HepG2 (cell line): Measurements from ENCODE around the gene ACSF3. TPM values are rescaled to one million over a fixed set of nuclear protein-coding genes. Genes with fewer than 3 reads are reported as not detected.

Experiments
- ATAC-seq: fragments of 200-7000 bp; cut with Tn5 transposase; 3 replicates; pipeline ENCODE4 v1.9.1; 2020; ENCODE audit warnings: mild to moderate bottlenecking, moderate library complexity
- BruUV-seq: library from RNA; stranded (reverse); fragments of 400-500 nt; replicated peaks from 2 replicates; lab custom pipeline; 2021; lab: Mats Ljungman, UMichigan
- CTCF ChIA-PET: fragments of 300-600 bp; formaldehyde crosslinking; extraction: SDS; loops from one replicate; lab custom pipeline; 2021; ENCODE audit warnings: low total read pairs, inconsistent platforms, low intra/inter-chr PET ratio; lab: Yijun Ruan, JAX
- POLR2A ChIA-PET: fragments of 350-600 bp; sonication (Branson Sonifier 250); formaldehyde crosslinking; loops from one replicate; lab custom pipeline; 2020; ENCODE audit warnings: antibody characterized with exemption, inconsistent platforms; lab: Yijun Ruan, JAX
- DNase-seq: peaks from one replicate; pipeline ENCODE4 v3.0.0-alpha.2; 2015; ENCODE audit warnings: low spot score
- FAIRE-seq: peaks from 3 replicates; lab custom pipeline; 2011; peaks lifted over from hg19 to GRCh38; lab: Jason Lieb, UNC
- H2AFZ ChIP-seq: one replicate; pipeline ENCODE4 v1.6.1; 2011; ENCODE audit warnings: low read length, inconsistent platforms
- H3K27ac ChIP-seq: fragments of 300-600 bp; 3 replicates; pipeline ENCODE4 v1.8.0; 2011; ENCODE audit warnings: mixed run types, mild to moderate bottlenecking, mixed read lengths, low read length, inconsistent platforms; ENCODE audit not compliant: insufficient read depth; ENCODE audit errors: extremely low read length
- H3K27me3 ChIP-seq, 2 experiments: fragments of 200-600 bp in 1 of 2; 2 replicates in 1 of 2; 3 replicates in 1 of 2; pipeline versions ENCODE4 v1.6.0 to v1.8.0; 2011; ENCODE audit warnings: low read length in 2 of 2, mild to moderate bottlenecking in 2 of 2, moderate library complexity in 2 of 2, inconsistent platforms in 1 of 2; ENCODE audit not compliant: insufficient read depth in 2 of 2, control insufficient read depth in 1 of 2
- H3K36me3 ChIP-seq, 2 experiments: fragments of 200-600 bp in 1 of 2; replicated peaks in 1 of 2; 2 replicates in 1 of 2; 3 replicates in 1 of 2; pipeline versions ENCODE4 v1.5.1 to v1.8.0; 2011; ENCODE audit warnings: low read length in 2 of 2, inconsistent platforms in 1 of 2; ENCODE audit not compliant: insufficient read depth in 2 of 2, control insufficient read depth in 1 of 2
- H3K4me1 ChIP-seq: 2 replicates; pipeline ENCODE4 v1.5.1; 2012; ENCODE audit warnings: low read length, inconsistent platforms; ENCODE audit not compliant: insufficient read depth
- H3K4me2 ChIP-seq: 2 replicates; pipeline ENCODE4 v1.6.0; 2011; ENCODE audit warnings: low read depth, low read length, inconsistent platforms
- H3K4me3 ChIP-seq, 3 experiments: fragments of 200-600 bp in 1 of 3; sonication (generic), shearing (Covaris generic) in 1 of 3; replicated peaks in 1 of 3; 2 replicates each; pipeline ENCODE4 v1.5.1; 2011 to 2016; ENCODE audit warnings: low read length in 3 of 3, inconsistent platforms in 2 of 3, low read depth in 2 of 3, mild to moderate bottlenecking in 2 of 3, control low read depth in 1 of 3, mixed read lengths in 1 of 3; ENCODE audit not compliant: insufficient read depth in 1 of 3
- H3K79me2 ChIP-seq: one replicate; pipeline ENCODE4 v1.6.1; 2011; ENCODE audit warnings: low read length, inconsistent platforms; ENCODE audit not compliant: insufficient read depth
- H3K9ac ChIP-seq: 2 replicates; pipeline ENCODE4 v1.6.0; 2011; ENCODE audit warnings: mild to moderate bottlenecking, low read depth, low read length, inconsistent platforms; ENCODE audit not compliant: insufficient read depth
- H3K9me3 ChIP-seq: 2 replicates; pipeline ENCODE4 v1.5.1; 2012; ENCODE audit warnings: mild to moderate bottlenecking, low read length
- H4K20me1 ChIP-seq: 2 replicates; pipeline ENCODE4 v1.6.0; 2011; ENCODE audit warnings: inconsistent platforms, mild to moderate bottlenecking, low read length, moderate library complexity; ENCODE audit not compliant: insufficient read depth
- GRHL1 ChIP-seq: sonication (generic); formaldehyde crosslinking; conservative IDR thresholded peaks from 2 replicates; pipeline ENCODE4 v1.8.0; 2022; ENCODE audit warnings: missing genetic modification reagents
- MAF1 ChIP-seq: sonication (generic); formaldehyde crosslinking; IDR thresholded peaks from 2 replicates; pipeline ENCODE4 v1.5.0; 2020; ENCODE audit warnings: missing genetic modification reagents, borderline replicate concordance
- NFKB2 ChIP-seq: sonication (generic); formaldehyde crosslinking; IDR thresholded peaks from 2 replicates; pipeline ENCODE4 v1.4.0; 2020; ENCODE audit warnings: missing genetic modification reagents, borderline replicate concordance
- PATZ1 ChIP-seq: sonication (generic); formaldehyde crosslinking; IDR thresholded peaks from 2 replicates; pipeline ENCODE4 v1.4.0; 2020; ENCODE audit warnings: missing genetic modification reagents
- POLR2AphosphoS5 ChIP-seq: IDR thresholded peaks from 2 replicates; pipeline ENCODE4 v1.6.1; 2012; ENCODE audit warnings: low read depth, low read length
- REPIN1 ChIP-seq: sonication (generic); formaldehyde crosslinking; IDR thresholded peaks from 2 replicates; pipeline ENCODE4 v1.8.0; 2022; ENCODE audit warnings: missing genetic modification reagents, low read depth, mild to moderate bottlenecking, borderline replicate concordance
- SIN3A ChIP-seq: IDR thresholded peaks from 2 replicates; pipeline ENCODE4 v1.6.1; 2011; ENCODE audit warnings: low read depth, mild to moderate bottlenecking, control low read depth, low read length, borderline replicate concordance
- ZBTB33 ChIP-seq: sonication (generic); formaldehyde crosslinking; IDR thresholded peaks from 2 replicates; pipeline ENCODE4 v1.4.0; 2020; ENCODE audit warnings: missing genetic modification reagents
- ZNF263 ChIP-seq: sonication (generic); formaldehyde crosslinking; IDR thresholded peaks from 2 replicates; pipeline ENCODE4 v1.4.0; 2020; ENCODE audit warnings: missing genetic modification reagents
- ZNF274 ChIP-seq: sonication (generic); formaldehyde crosslinking; IDR thresholded peaks from 2 replicates; pipeline ENCODE4 v1.5.1; 2020; ENCODE audit warnings: mild to moderate bottlenecking, missing genetic modification reagents
- ZNF275 ChIP-seq: sonication (generic); formaldehyde crosslinking; IDR thresholded peaks from 2 replicates; pipeline ENCODE4 v1.8.0; 2022; ENCODE audit warnings: missing genetic modification reagents, mild to moderate bottlenecking, inconsistent platforms, borderline replicate concordance
- ZNF331 ChIP-seq: sonication (generic); formaldehyde crosslinking; IDR thresholded peaks from 2 replicates; pipeline ENCODE4 v1.4.0; 2020; ENCODE audit warnings: missing genetic modification reagents
- WGBS: methylation state at CpG from one replicate; pipeline ENCODE4 v1.1.6; 2017; ENCODE audit warnings: low lambda C conversion rate; 5-methylcytosine and 5-hydroxymethylcytosine counted together
- in situ Hi-C: cut with HindIII; loops from 2 replicates; pipeline ENCODE4 v1.10.0; 2017; ENCODE audit warnings: low pct_unique_long_range_greater_than_20kb; ENCODE audit not compliant: extremely low pct_ligation_motif_present
- intact Hi-C: fragments of 100-400 bp; cut with micrococcal nuclease; formaldehyde crosslinking; loops from one replicate; pipeline ENCODE4 v1.10.0; 2022; ENCODE audit not compliant: unreplicated experiment
- polyA plus RNA-seq, 8 experiments: library from polyadenylated mRNA; depleted of rRNA in 3 of 8; stranded (reverse) in 7 of 8; unstranded in 1 of 8; fragments of >200 nt; fragmentation: Illumina TruSeq in 4 of 8; extraction: Trizol in 4 of 8; gene quantifications; 2 replicates each; pipeline versions ENCODE4 v1.2.1 to v1.2.3, GENCODE V29; 2011 to 2016; ENCODE audit warnings: low read depth in 4 of 8, missing spikeins in 1 of 8, mixed read lengths in 1 of 8; ENCODE audit not compliant: insufficient read depth in 1 of 8
- total RNA-seq, 5 experiments: library from RNA; depleted of rRNA; stranded (reverse); fragments of >200 nt; fragmentation: Illumina TruSeq; extraction: Trizol; gene quantifications; 2 replicates each; pipeline ENCODE4 v1.2.3, GENCODE V29; 2016; ENCODE audit warnings: low read depth in 1 of 5

Gene ACSF3
- total and polyA plus RNA-seq, 2 of the 13 experiments (the other 11 are each of a cell fraction or from before 2014, with no cell fraction given), result 14.9 to 30.6 TPM

GRCh38 chr16:89192956-89193575 is 99.4 kb downstream of the ACSF3 start:
- CTCF ChIA-PET, result no interaction called here
- TF ChIP-seq ZNF331 (CRISPR knock-in tag), result no peak
- TF ChIP-seq POLR2AphosphoS5, result 0 out of 2 replicates have a peak, but pooled peaks have one; percentile 25
- TF ChIP-seq ZNF275 (CRISPR knock-in tag), result no peak
- 0 out of 2 replicates have a peak, but pooled peaks have one; percentile 16 for TF ChIP-seq PATZ1 (CRISPR knock-in tag)
- TF ChIP-seq REPIN1 (CRISPR knock-in tag), result no peak
- no peak for TF ChIP-seq ZNF274 (CRISPR knock-in tag)
- TF ChIP-seq SIN3A, result peak; percentile 48; the same call in 1 of the 2 replicates
- TF ChIP-seq GRHL1, result no peak
- TF ChIP-seq MAF1 (CRISPR knock-in tag), result no peak
- peak; percentile 70 for TF ChIP-seq ZBTB33 (CRISPR knock-in tag)
- TF ChIP-seq NFKB2 (CRISPR knock-in tag), result 0 out of 2 replicates have a peak, but pooled peaks have one; percentile 19
- peak; percentile 86 for TF ChIP-seq ZNF263 (CRISPR knock-in tag)

More at GRCh38 chr16:89192956-89193575, 99.4 kb downstream of the ACSF3 start:
- Histone ChIP-seq H3K4me2 (no peak overlapping the region), H3K4me1 (peaks cover 50% of the 10 kb centered on the region), H3K9me3 (no peaks in the 10 kb centered on the region), H3K9ac (no peak overlapping the region), H3K36me3 (peaks cover 0 to 3% of the 10 kb centered on the region in 2 experiments; a peak in 1 of 5 replicates), H3K79me2 (peaks cover 6% of the 10 kb centered on the region), H2AFZ (no peak overlapping the region), H3K27ac (peak overlapping the region; percentile 53), H3K4me3 (no peak overlapping the region), H3K27me3 (no peaks in the 10 kb centered on the region; a peak in 1 of 5 replicates), H4K20me1 (peaks cover 23% of the 10 kb centered on the region; the same call in 1 of the 2 replicates)
- BruUV-seq, result no TSS peak
- intact Hi-C loops (no loop called here), in situ Hi-C loops (no loop called here)
- FAIRE-seq (no peak), ATAC-seq (peak; percentile 1; the same call in 2 of the 3 replicates), DNase-seq (peak; percentile 70)
- WGBS, result 41% methylated on average over 35 of the region's 39 CpGs
- POLR2A ChIA-PET, result interaction anchor here (0.8 to 3.0 kb wide), 13 partner anchors 7 to 434 kb away, joined by 3 to 44 read pairs (median 6); partner anchors contain the start of genes APRT, CDH15, PIEZO1 and SLC22A31
